GM10847 (cell line): ENCODE data around the gene ADH4.

ENCODE experiments used
- POLR2A ChIP-seq: IDR thresholded peaks from 2 replicates; pipeline ENCODE4 v1.6.1; 2011; ENCODE audit not compliant: insufficient read length; ENCODE audit errors: extremely low read depth

The ADH4 gene

DNA sequence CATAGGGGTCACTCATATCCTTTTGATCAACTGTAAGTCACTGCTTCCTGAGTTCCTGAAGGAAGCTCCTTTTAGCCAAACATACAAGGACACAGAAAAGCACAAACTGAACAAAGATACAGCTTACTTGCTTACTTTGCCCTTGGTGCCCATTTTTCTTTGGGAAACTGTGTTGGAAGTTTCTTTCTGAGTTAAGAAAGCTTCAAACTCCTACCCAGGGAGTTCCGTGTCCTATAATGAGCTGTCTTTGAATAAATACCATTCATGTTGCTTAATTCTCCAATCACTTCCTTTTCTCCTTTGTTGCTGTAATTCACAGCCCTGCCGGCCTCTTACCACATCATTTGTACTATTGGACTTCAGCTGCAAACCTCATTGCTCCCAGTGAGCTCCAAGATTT, at the start of gene ADH4:
TSS of gene ADH4 (minus strand) at position 228 of the 400 bp plus-strand sequence. CDS start at position 153, 75 bp downstream.
- no peak for TF ChIP-seq POLR2A

DNA sequence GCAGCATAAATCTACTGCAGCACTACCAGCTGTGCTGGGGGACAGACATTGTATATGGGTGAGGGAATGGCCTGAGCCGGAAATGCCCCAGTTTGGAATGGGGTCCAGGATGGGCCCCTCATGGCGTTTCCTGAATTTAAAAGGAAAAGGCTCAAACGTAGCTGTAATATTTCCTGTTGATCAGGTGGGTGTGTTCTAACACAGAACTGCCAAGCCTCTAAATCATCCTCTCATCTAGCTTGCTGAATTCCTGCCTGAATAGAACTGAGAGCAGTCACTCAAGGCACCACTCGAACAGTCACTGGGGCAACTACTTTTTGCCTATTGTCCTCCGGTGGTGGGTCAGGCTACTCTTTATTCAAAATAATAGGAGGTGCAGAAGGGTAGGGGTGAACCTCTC, 46.2 kb upstream of the ADH4 start:
- no peak for TF ChIP-seq POLR2A

DNA sequence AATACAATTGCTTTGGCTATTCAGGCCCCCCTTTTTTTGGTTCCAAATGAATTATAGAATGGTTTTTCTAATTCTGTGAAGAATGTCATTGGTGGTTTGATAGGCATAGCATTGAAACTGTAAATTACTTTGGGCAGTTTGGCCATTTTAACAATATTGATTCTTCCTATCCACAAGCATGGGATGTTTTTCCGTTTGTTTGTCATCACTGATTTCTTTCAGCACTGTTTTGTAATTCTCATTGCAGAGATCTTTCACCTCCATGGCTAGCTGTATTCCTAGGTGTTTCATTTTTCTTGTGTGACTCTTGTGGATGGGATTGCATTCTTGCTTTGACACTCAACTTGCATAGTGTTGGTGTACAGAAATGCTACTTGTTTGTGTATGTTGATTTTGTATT, 41.9 kb upstream of the ADH4 start:
- TF ChIP-seq POLR2A, result no peak

DNA sequence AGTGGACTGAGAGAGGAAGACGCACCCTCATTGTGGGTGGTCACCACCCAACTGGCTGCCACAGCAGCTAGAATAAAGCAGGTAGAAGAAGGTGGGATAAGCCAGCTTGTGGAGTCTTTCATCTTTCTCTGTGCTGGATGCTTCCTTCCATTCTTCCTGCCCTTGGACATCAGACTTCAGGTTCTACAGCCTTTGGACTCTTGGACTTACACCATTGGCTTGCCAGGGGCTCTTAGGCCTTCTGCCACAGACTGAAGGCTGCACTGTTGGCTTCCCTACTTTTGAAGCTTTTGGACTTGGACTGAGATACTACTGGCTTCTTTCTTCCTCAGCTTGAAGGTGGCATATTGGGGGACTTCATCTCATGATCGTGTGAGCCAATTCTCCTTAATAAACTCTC, 41.5 kb upstream of the ADH4 start:
- TF ChIP-seq POLR2A, result no peak

DNA sequence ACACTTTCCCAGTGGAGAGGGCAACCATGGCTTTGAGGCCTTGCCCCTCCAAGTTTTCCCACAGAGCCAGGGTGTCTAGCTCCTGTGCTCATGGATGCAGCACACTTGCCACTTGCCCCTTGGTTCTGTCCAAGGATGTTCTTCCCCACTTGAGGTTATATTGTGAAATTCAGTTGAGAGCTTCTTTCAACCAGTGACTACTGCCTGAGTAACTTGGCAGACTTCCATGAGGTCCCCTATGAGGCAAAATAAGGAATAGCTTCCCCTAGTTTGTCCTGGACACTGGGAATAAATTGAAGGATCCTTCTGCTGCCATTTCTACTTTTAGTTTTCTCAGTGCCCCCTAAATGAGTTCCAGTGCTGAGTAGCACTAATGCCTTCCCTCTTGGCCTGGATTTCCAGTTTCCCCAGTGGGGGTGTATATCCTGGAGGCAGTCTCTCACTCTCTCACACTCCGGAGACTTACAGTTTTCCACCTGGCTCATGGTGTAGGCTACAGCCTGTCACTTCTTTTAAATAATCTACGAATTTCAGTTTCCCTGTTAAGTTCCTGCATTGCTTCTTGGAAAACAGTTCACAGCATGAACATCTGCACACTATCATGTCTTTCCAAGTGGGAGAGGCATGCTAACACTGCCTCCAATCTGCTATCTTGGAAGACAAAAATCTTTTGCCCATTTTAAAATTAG, 36.4 kb upstream of the ADH4 start:
- TF ChIP-seq POLR2A, result no peak

DNA sequence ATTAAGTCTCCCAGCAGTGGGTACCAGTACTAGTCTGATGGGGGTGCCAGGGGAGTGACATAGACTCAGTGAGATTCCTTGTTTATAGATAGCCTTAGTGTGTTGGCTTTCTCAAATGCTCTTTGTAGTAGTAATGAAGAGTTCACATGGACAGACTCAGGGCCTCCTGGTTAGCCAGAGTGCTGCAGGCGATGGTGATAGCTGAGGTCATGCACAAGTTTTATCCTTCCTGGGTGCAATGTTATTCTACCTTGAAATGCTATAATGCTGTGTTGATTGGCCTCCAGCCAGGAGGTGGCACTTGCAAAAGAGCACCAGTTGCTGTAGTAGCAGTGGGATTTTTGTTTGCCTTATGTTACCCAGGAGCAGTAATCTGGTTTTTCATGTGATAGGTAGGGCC, 35.5 kb upstream of the ADH4 start:
- TF ChIP-seq POLR2A, result no peak

DNA sequence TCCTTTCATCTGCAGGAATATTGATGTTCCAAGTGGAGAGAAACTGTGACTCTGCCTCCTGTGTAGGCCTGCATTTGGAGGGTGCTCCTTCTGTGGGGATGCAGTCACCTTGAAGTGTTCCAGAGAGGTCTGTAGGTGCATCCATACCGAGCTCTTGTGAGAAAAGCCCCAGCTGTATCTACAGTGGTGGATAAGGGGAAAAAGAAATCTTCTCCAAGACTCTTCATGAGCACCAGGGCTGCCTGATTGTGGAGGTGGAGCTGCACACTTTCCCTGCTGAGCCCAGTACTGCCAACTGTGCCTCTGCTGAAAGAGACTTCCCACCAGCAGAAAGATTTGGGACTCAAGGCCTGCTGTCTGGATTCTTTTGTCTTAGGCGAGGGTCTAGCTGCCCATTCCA, 35.1 kb upstream of the ADH4 start:
- no peak for TF ChIP-seq POLR2A

DNA sequence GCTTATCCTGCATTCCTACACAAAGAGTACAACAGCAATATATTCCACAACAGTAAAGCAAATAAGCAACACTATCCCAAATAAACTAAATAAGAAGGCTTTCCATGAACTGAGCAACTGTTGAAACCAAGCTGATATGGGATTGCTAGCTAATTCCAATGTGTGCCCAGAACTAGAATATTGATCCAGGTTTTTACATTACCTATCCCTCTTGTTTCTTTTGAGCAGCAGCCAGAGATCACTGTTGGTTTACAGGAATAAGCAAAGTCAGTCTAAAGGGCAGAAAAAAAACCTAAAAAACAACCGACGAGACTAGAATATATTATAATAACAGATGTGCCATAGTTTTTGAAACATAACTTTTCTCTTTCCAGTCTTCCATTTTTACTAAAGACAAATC, 22.4 kb upstream of the ADH4 start:
- TF ChIP-seq POLR2A, result no peak

DNA sequence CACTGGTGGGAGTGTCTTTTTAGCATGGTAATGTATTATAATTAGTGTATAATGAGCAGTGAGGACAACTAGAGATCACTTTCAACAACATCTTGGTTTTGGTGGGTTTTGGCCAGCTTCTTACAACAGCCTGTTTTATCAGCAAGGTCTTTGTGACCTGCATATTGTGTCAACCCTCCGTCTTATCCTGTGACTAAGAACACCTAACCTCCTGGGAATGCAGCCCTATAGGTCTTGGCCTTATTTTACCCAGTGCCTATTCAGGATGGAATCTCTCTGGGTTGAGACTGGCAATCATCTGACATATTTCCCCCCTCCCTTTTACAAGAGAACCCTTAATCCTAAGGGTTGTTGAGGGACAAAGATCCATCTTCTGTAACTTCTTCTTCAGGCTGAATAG, 21.9 kb upstream of the ADH4 start:
- no peak for TF ChIP-seq POLR2A

DNA sequence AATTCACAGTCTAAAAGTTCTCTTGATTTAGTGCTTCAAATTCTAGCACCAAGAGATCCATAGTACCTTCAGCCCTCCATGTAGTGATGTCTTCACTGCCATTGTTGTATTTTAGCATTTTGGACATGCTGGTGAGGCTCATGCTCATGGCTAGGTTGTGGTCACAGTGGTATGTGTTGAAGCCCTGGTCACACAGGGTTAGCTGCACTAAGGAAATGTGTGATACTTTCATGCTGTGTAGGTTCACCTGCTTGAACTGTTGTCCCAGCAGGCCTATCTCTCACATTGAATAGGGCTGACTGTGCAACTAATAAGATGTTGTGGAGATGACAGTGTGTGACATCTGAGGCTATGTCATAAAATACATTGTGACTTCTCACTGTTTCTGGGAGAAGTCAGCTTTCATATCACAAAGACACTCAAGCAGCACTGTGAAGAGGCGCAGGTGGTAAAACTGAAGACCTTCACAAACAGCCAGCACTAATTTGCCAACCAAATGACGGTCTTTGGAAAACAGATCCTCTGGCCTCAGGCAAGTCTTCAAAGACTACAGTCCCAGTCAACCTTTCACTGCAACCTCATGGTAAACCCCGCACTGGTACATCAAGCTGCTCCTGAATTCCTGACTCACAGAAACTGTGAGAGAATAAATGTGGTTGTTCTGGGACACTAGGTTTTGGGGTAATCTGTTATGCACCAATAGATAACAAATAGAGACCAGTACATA, 17.4 kb upstream of the ADH4 start:
- TF ChIP-seq POLR2A, result no peak

DNA sequence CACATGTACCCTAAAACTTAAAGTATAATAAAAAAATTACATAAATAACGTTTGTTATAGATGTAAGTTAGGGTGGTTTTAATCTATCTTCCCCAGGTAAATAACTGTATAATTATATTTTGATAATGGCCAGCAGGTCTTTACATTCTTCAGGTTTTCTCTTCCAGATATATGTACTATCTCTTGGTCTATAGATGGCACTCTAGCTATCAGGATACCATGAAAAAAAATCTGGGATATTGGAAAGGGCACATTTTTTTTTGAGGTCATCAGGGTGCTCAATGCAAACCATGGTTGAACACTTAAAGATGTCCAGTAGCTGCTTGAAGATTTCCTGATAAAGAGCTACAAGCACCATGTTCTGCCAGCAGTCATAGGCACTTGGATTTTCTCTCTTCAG, 15.6 kb upstream of the ADH4 start:
- TF ChIP-seq POLR2A, result no peak

DNA sequence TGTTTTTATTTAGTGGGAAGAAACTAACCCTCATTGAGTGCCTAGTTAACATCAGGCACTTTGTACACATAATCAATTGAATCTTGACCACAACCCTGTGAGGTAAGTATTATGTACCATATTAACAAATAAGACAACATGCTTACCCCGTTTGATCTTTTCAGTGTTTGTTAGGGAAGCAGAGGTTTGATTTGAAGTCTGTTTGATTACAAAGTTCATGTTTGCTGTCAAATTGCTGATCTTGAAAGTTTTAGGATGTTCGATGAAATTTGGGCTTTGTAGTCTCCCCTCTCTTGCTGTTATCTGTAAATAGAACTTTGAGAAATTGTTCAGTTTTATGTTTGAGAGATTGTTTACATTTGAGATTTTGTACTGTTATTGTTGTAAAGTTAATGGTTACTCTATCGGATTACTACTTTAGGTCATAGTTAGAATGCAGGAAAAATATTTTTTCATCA, 13.4 kb upstream of the ADH4 start:
- no peak for TF ChIP-seq POLR2A

DNA sequence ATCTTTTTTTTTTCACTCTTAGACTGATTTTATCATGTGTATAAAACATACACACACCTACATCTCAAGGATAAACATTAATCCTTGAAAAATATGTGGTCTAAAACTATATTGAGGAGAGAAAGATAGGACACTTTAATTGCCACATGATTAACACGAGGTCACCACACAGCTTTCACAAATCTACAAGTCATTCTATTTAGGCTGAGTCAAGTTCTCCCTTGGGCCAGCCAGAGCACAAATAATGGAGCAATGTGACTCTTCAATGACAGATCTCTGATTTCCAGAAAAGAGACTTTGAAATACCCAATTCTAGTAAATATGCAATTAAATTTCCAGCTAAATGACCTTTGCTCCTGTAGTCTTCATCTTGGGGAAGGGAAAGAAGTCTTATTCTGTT, 12.9 kb upstream of the ADH4 start:
- no peak for TF ChIP-seq POLR2A

DNA sequence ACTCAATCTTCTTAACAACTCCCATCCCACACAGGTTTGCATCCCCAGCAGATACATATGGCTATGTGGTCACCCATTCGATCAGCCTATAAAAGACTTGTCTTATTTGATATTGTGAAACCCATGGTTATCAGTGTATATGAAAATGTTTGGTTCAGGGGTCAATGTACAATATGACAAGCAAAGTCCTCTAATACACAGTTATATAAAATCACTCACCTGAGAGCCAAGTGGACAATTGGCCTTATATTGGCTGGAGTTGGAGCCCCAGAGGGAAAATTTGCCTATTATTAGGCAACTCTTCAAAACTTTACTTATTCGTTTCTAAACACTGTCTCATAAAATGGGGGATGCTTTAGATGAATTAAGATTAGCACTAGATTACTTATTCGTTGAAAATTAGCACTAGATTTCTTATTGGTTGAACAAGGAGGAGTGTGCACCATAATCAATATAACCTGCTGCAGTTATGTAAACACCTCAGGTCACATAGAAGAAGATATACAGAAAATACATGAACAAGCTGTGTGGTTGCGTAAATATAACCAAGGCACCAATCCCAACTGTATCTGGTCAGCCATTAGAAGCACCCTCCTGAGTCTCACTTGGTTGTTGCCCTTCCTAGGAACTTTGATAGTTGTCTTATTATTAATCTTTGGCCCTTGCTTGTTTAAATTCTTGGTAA, 10.7 kb upstream of the ADH4 start:
- no peak for TF ChIP-seq POLR2A

DNA sequence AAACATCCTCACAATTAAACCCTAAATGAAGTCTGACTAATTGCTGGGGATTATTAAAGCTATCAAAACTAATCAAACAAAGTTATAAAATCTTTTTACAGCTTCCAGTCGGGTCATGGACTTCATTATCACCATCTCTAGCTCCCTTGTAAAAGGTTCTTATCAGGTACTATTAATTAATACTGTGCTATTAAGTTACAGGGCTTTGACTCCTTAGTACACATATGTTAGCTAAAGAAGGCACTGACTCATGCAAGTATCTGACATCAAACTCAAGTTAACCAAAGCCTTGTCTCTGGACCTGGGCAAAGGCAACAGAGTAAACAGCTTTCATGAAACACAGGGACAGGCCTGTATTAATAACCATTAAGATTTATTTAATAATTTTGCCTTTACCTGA, 7.9 kb upstream of the ADH4 start:
- no peak for TF ChIP-seq POLR2A

DNA sequence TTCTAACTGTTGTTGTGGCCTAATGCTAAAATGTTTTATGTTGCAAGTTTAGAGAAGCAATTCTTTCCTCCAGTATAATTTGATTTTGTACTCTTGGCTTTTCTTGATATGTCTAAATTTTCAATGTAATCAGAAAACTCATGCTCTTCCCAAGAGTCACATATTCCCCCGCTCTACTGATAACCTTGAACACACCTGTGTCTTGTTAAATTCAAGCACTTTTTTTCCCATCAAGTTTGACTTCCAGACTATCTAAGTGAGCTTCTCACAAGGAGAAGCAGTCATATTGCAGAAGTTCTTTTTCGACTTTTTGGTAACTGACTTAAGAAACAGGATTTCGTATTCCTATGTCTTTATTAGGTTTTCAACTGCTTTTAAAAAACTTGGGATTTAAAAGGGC, 7.4 kb upstream of the ADH4 start:
- no peak for TF ChIP-seq POLR2A
